ENCODE data around the gene SNX9.

The SNX9 gene

GRCh38 chr6:157994125-157994795 lies 171.2 kb downstream of the SNX9 start:
- no peak for DNase-seq (ENCODE audit: low read depth in 2 of 2)
